C4-2B (cell line): ENCODE results near the gene C10orf90.

ENCODE experiments used
- ZFX ChIP-seq: fragments of 450-650 bp; IDR thresholded peaks from 2 replicates; pipeline ENCODE4 v1.6.1; 2017
- TF ChIP-seq, protein P1 (sequence below): fragments of 450-650 bp; conservative IDR thresholded peaks from 2 replicates; pipeline ENCODE4 v1.5.1; 2017; ENCODE audit warnings: mild to moderate bottlenecking

DNA sequence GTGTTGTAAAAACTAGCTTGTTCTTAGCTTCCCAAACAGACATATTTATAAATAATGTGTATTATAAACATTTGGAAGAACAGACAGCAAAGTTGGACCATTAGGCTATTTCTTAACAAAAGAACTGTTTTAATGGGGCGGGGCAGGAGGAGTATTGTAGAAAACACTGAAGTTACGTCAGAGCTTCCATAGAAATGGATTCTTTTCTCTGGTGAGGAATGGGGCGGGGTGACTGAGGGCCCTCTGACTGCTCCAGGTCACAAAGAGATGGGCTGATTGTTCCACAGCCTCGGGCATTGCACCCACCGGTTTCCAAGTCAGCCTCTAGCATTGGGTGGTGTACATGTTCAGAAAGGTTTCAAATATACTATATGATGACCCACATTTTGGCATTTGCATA is 245.5 kb downstream of the C10orf90 start:
- TF ChIP-seq, protein P1, sequence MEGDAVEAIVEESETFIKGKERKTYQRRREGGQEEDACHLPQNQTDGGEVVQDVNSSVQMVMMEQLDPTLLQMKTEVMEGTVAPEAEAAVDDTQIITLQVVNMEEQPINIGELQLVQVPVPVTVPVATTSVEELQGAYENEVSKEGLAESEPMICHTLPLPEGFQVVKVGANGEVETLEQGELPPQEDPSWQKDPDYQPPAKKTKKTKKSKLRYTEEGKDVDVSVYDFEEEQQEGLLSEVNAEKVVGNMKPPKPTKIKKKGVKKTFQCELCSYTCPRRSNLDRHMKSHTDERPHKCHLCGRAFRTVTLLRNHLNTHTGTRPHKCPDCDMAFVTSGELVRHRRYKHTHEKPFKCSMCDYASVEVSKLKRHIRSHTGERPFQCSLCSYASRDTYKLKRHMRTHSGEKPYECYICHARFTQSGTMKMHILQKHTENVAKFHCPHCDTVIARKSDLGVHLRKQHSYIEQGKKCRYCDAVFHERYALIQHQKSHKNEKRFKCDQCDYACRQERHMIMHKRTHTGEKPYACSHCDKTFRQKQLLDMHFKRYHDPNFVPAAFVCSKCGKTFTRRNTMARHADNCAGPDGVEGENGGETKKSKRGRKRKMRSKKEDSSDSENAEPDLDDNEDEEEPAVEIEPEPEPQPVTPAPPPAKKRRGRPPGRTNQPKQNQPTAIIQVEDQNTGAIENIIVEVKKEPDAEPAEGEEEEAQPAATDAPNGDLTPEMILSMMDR: no peak
- TF ChIP-seq ZFX: no peak
